Measurements from ENCODE around the gene ESF1. TPM values are rescaled to one million over a fixed set of nuclear protein-coding genes. Genes with fewer than 3 reads are reported as not detected.

Gene ESF1
- total and polyA plus RNA-seq, 10 of the 15 experiments (the other 5 are each of a cell fraction or from before 2014, with no cell fraction given), result 9.2 to 36.2 (median 18.4) TPM

DNA sequence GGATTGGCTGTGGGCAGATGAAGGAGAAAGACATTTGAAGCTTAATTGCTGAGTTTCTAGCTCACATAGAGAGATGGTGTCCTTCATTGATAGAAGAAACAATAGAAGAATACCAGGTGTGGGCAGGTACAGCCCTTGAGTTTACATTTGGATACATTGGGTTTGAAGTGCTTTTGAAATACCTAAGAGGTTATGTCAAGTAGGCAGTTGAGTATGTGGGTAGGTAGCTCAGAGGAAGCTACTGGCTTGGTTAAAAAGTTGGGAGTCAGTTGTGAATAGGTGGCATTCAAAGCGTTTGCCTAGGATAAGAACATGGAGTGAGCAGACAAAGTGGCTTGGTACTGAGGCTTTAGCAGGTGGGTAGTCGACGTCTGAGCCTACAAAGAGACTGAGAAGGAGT lies 25.1 kb upstream of the ESF1 start (continued):
- no peak for TF ChIP-seq BCL11A (IDR thresholded peaks at IDR 0.05; ENCODE audit: low read depth, low read length)
- TF ChIP-seq POLR2A (IDR thresholded peaks at IDR 0.05; ENCODE audit: low read depth, low read length), result no peak
- TF ChIP-seq, protein P1, sequence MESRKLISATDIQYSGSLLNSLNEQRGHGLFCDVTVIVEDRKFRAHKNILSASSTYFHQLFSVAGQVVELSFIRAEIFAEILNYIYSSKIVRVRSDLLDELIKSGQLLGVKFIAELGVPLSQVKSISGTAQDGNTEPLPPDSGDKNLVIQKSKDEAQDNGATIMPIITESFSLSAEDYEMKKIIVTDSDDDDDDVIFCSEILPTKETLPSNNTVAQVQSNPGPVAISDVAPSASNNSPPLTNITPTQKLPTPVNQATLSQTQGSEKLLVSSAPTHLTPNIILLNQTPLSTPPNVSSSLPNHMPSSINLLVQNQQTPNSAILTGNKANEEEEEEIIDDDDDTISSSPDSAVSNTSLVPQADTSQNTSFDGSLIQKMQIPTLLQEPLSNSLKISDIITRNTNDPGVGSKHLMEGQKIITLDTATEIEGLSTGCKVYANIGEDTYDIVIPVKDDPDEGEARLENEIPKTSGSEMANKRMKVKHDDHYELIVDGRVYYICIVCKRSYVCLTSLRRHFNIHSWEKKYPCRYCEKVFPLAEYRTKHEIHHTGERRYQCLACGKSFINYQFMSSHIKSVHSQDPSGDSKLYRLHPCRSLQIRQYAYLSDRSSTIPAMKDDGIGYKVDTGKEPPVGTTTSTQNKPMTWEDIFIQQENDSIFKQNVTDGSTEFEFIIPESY (IDR thresholded peaks at IDR 0.05), result no peak

- H3K9ac ChIP-seq (ENCODE audit: control insufficient read depth, insufficient read depth, low read length), result no peak overlapping the region
- no peak for DNase-seq (ENCODE audit: low read depth, low spot score)
- peaks cover 5 to 23% of the 10 kb centered on the region in 2 experiments for H3K36me3 ChIP-seq (ENCODE audit: control insufficient read depth in 2 of 2, insufficient read depth in 2 of 2, low read length in 1 of 2)
- H3K9me3 ChIP-seq (replicated peaks; ENCODE audit: control insufficient read depth, insufficient read depth, low read length), result no peaks in the 10 kb centered on the region
- no peak for ATAC-seq
- FAIRE-seq, result no peak
- no peaks in the 10 kb centered on the region for H3K4me1 ChIP-seq (ENCODE audit: control insufficient read depth, insufficient read depth, low read length)
- H4K20me1 ChIP-seq (ENCODE audit: control insufficient read depth, insufficient read depth), result no peaks in the 10 kb centered on the region
- no peak overlapping the region for H2AFZ ChIP-seq (ENCODE audit: control insufficient read depth, low read depth, low read length)
- no peak for TF ChIP-seq TCF3 (IDR thresholded peaks at IDR 0.05; ENCODE audit: borderline replicate concordance, insufficient read depth, low read depth, low read length)
- no peak for TF ChIP-seq MTA3 (IDR thresholded peaks at IDR 0.05; ENCODE audit: borderline replicate concordance, low read length)
- no peak for TF ChIP-seq ETV6 (conservative IDR thresholded peaks at IDR 0.05 in 1 of 2, IDR thresholded peaks at IDR 0.05 in 1 of 2; ENCODE audit: borderline replicate concordance in 1 of 2, low read depth in 1 of 2)
- no peak for TF ChIP-seq KDM1A (IDR thresholded peaks at IDR 0.05; ENCODE audit: borderline replicate concordance)
- TF ChIP-seq STAT1 (conservative IDR thresholded peaks at IDR 0.05), result no peak
- TF ChIP-seq TARDBP (IDR thresholded peaks at IDR 0.05; ENCODE audit: borderline replicate concordance), result no peak
- H3K27ac ChIP-seq (ENCODE audit: control insufficient read depth, insufficient read depth), result no peak overlapping the region
- RAD21 ChIA-PET (ENCODE audit: unreplicated experiment), result no interaction called here
- SMC1A ChIA-PET (ENCODE audit: uncharacterized antibody, unreplicated experiment), result interaction anchor here (1.3 kb wide), 1 partner anchor 22 kb away, joined by 4 read pairs; no protein-coding TSS in a partner anchor
- H3K27me3 ChIP-seq (replicated peaks in 1 of 2; ENCODE audit: control insufficient read depth in 2 of 2, insufficient read depth in 2 of 2, low read length in 1 of 2), result no peaks in the 10 kb centered on the region
- POLR2A ChIA-PET, result no interaction called here
- H3K79me2 ChIP-seq (ENCODE audit: control insufficient read depth, insufficient read depth, low read length), result no peaks in the 10 kb centered on the region
- CTCF ChIA-PET, result interaction anchor here (1.2 to 1.5 kb wide), 3 partner anchors 10 to 21 kb away, joined by 3 to 6 read pairs (median 4); no protein-coding TSS in a partner anchor
- H3K4me2 ChIP-seq (ENCODE audit: control insufficient read depth, insufficient read depth), result no peak overlapping the region
- 97% methylated on average over 2 of the region's 2 CpGs for WGBS (ENCODE audit: insufficient coverage, insufficient replicate concordance, low lambda C conversion rate, missing lambda C conversion rate)
- in situ Hi-C loops (cut with MboI) (no loop called here), intact Hi-C loops (cut with micrococcal nuclease; ENCODE audit: unreplicated experiment) (no loop called here)
- BruUV-seq (replicated peaks), result no TSS peak
- H3K4me3 ChIP-seq, result no peak overlapping the region
Measured at GRCh38 chr20:13809373-13809772, 24.7 kb upstream of the ESF1 start.

All from GM12878 (cell line).